KOPT-K1 (cell line): ENCODE results near the gene RPN1.
"Not testable (repeated sequence)": the region's sequence is repeated elsewhere in the genome, so short reads cannot be mapped to it uniquely, and the experiment has no call there.

Experiments
- H3K27ac ChIP-seq: fragments of 200-600 bp; sonication (generic); 2 replicates; pipeline ENCODE4 v1.5.1; 2016; ENCODE audit warnings: antibody characterized with exemption, mild to moderate bottlenecking, low read depth, low read length; ENCODE audit not compliant: poor library complexity, severe bottlenecking
- H3K36me3 ChIP-seq: fragments of 200-600 bp; sonication (generic); 2 replicates; pipeline ENCODE4 v1.5.1; 2017; ENCODE audit warnings: antibody characterized with exemption, mild to moderate bottlenecking, low read length, moderate library complexity; ENCODE audit not compliant: insufficient read depth
- H3K9me3 ChIP-seq: fragments of 200-600 bp; sonication (generic); 2 replicates; pipeline ENCODE4 v1.5.1; 2017; ENCODE audit warnings: antibody characterized with exemption, low read length, mild to moderate bottlenecking; ENCODE audit not compliant: insufficient read depth, poor library complexity, severe bottlenecking

Gene RPN1

GRCh38 chr3:128650096-128651050 lies at the start of gene RPN1:
Gene RPN1, minus strand, starts transcription at chr3:128650818. Its CDS starts 18 bp downstream, at chr3:128650800.
- Histone ChIP-seq H3K36me3 (peaks cover 6% of the 10 kb centered on the region), H3K9me3 (no peaks in the 10 kb centered on the region), H3K27ac (peak within 1 kb of the TSS; percentile 88)

- H3K9me3 ChIP-seq = no peaks in the 10 kb centered on the region
- no peaks in the 10 kb centered on the region for H3K36me3 ChIP-seq
- no peak overlapping the region for H3K27ac ChIP-seq
These were observed 47.8 kb upstream of the RPN1 start for GRCh38 chr3:128698211-128699047.

- H3K9me3 ChIP-seq = no peaks in the 10 kb centered on the region
- H3K27ac ChIP-seq = no peak overlapping the region
- H3K36me3 ChIP-seq = no peaks in the 10 kb centered on the region
These were observed 46.7 kb upstream of the RPN1 start for GRCh38 chr3:128697341-128697740.

- Histone ChIP-seq H3K36me3 (no peaks in the 10 kb centered on the region), H3K27ac (no peak overlapping the region)
These were observed 43.1 kb upstream of the RPN1 start for GRCh38 chr3:128693696-128694095.

GRCh38 chr3:128689060-128689459 lies 38.4 kb upstream of the RPN1 start:
- no peak overlapping the region for H3K27ac ChIP-seq
- no peaks in the 10 kb centered on the region for H3K9me3 ChIP-seq
- no peaks in the 10 kb centered on the region for H3K36me3 ChIP-seq

More at GRCh38 chr3:128693696-128694095, 43.1 kb upstream of the RPN1 start:
- no peaks in the 10 kb centered on the region for H3K9me3 ChIP-seq

- no peak overlapping the region for H3K27ac ChIP-seq
- no peaks in the 10 kb centered on the region for H3K9me3 ChIP-seq
- no peaks in the 10 kb centered on the region for H3K36me3 ChIP-seq
These were observed 35.8 kb upstream of the RPN1 start for GRCh38 chr3:128686465-128686864.

GRCh38 chr3:128684986-128685726 lies 34.5 kb upstream of the RPN1 start:
- no peak overlapping the region for H3K27ac ChIP-seq
- H3K9me3 ChIP-seq = no peaks in the 10 kb centered on the region
- H3K36me3 ChIP-seq = no peaks in the 10 kb centered on the region

- Histone ChIP-seq H3K36me3 (no peaks in the 10 kb centered on the region), H3K9me3 (no peaks in the 10 kb centered on the region), H3K27ac (peak overlapping the region; percentile 55)
These were observed 33.3 kb upstream of the RPN1 start for GRCh38 chr3:128683957-128684356.

- H3K27ac ChIP-seq = peak overlapping the region; percentile 93
These were observed 30.8 kb upstream of the RPN1 start for GRCh38 chr3:128681369-128681829.

GRCh38 chr3:128680603-128681368 lies 30.2 kb upstream of the RPN1 start:
- Histone ChIP-seq H3K36me3 (no peaks in the 10 kb centered on the region), H3K27ac (peak overlapping the region; percentile 93), H3K9me3 (no peaks in the 10 kb centered on the region)

More at GRCh38 chr3:128681369-128681829, 30.8 kb upstream of the RPN1 start:
- no peaks in the 10 kb centered on the region for H3K36me3 ChIP-seq
- H3K9me3 ChIP-seq = no peaks in the 10 kb centered on the region

GRCh38 chr3:128679338-128679737 lies 28.7 kb upstream of the RPN1 start:
- Histone ChIP-seq H3K27ac (no peak overlapping the region), H3K9me3 (no peaks in the 10 kb centered on the region), H3K36me3 (no peaks in the 10 kb centered on the region)

- not testable (repeated sequence) for H3K9me3 ChIP-seq, H3K27ac ChIP-seq
These were observed 25.2 kb upstream of the RPN1 start for GRCh38 chr3:128675802-128676201.

GRCh38 chr3:128674161-128674784 lies 23.7 kb upstream of the RPN1 start:
- H3K27ac ChIP-seq = peak overlapping the region; percentile 23
- no peaks in the 10 kb centered on the region for H3K36me3 ChIP-seq
- H3K9me3 ChIP-seq = no peaks in the 10 kb centered on the region

More at GRCh38 chr3:128675802-128676201, 25.2 kb upstream of the RPN1 start:
- H3K36me3 ChIP-seq = not testable (repeated sequence)

GRCh38 chr3:128667641-128668040 lies 17.0 kb upstream of the RPN1 start:
- no peak overlapping the region for H3K27ac ChIP-seq
- no peaks in the 10 kb centered on the region for H3K36me3 ChIP-seq
- H3K9me3 ChIP-seq = no peaks in the 10 kb centered on the region
